Measurements from ENCODE around the gene TLK2.
"Not testable (repeated sequence)": the region's sequence is repeated elsewhere in the genome, so short reads cannot be mapped to it uniquely, and the experiment has no call there.

DNA sequence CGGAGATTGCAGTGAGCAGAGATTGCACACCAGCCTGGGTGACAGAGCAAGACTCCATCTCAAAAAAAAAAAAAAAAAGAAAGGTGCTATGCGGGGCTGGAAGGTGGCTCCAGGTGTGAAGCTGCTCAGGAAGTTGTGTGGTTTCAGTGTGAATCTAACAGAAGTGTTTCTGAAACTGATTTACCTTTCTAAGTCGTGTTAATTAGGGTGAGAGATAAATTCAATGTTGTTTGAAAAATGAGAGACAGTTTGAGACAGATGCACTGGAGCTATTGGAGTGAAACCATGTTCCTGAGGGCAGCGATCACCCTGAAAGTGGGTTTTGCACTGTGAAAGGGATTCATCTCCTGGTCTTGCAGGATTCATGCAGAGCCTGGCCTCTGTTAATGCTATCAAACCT lies 25.0 kb upstream of the TLK2 start:
- TF ChIP-seq, protein P1, sequence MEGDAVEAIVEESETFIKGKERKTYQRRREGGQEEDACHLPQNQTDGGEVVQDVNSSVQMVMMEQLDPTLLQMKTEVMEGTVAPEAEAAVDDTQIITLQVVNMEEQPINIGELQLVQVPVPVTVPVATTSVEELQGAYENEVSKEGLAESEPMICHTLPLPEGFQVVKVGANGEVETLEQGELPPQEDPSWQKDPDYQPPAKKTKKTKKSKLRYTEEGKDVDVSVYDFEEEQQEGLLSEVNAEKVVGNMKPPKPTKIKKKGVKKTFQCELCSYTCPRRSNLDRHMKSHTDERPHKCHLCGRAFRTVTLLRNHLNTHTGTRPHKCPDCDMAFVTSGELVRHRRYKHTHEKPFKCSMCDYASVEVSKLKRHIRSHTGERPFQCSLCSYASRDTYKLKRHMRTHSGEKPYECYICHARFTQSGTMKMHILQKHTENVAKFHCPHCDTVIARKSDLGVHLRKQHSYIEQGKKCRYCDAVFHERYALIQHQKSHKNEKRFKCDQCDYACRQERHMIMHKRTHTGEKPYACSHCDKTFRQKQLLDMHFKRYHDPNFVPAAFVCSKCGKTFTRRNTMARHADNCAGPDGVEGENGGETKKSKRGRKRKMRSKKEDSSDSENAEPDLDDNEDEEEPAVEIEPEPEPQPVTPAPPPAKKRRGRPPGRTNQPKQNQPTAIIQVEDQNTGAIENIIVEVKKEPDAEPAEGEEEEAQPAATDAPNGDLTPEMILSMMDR (conservative IDR thresholded peaks at IDR 0.05; ENCODE audit: low read length) = not testable (repeated sequence)
- TF ChIP-seq EZH2phosphoT487 (IDR thresholded peaks at IDR 0.05; ENCODE audit: borderline replicate concordance, low read depth, low read length) = not testable (repeated sequence)

All from OCI-LY7 (cell line).